Activated T-cell treated with anti-CD3 and anti-CD28 coated beads, Interleukin-2, amount 50 U/mL, for 4 hours (primary cell): ENCODE data around the gene ADAMTS1. TPM values are rescaled to one million over a fixed set of nuclear protein-coding genes. Genes with fewer than 3 reads are reported as not detected.

Experiments
- ATAC-seq, 2 donors: fragments of 200-7000 bp; cut with Tn5 transposase; one replicate each; pipeline ENCODE4 v1.10.0; 2021
- DNase-seq: peaks from one replicate; pipeline ENCODE4 v3.0.0-alpha.2; 2020
- H3K27me3 Mint-ChIP-seq: one replicate; pipeline ENCODE4 v1.8.0; 2021; ENCODE audit warnings: low read depth, mixed read lengths
- H3K36me3 Mint-ChIP-seq: one replicate; pipeline ENCODE4 v1.8.0; 2022; ENCODE audit warnings: mixed read lengths; ENCODE audit not compliant: insufficient read depth
- H3K4me1 Mint-ChIP-seq: one replicate; pipeline ENCODE4 v1.8.0; 2021; ENCODE audit warnings: low read depth, mixed read lengths
- H3K4me3 Mint-ChIP-seq: one replicate; pipeline ENCODE4 v1.8.0; 2021; ENCODE audit warnings: mild to moderate bottlenecking, moderate library complexity, mixed read lengths
- H3K9me3 Mint-ChIP-seq: one replicate; pipeline ENCODE4 v1.8.0; 2021; ENCODE audit warnings: mixed read lengths
- total RNA-seq, 3 donors: library from RNA; stranded (reverse); gene quantifications; one replicate each; pipeline ENCODE4 v1.2.1, GENCODE V29; 2021

The ADAMTS1 gene
- total RNA-seq, 3 donors from 2014 or later: 0.38 to 1.1 (median 1.0) TPM

DNA sequence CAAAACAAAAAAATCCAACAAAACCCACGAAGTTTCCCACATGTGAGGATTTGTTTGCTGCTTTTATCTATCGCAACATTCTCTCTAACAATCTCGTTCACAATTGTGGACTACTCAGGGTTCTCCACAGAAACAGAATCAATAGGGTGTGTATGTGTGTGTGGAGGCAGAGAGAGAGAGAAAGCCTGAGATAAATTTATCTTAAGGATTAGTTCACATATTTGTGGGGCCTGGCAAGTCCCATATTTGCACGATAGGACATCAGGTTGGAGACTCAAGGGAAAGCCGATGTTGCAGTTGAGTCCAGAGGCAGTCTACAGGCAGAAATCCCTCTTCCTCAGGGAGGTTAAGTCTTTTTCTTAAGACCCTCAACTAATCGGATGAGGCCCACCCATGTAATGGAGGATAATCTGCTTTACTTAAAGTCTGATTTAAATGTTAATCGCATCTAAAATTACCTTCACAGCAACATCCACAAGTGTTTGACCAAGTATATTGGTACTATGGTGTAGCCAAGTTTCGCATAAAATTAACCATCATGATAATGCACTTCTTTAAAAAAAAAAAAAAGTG is 31.7 kb downstream of the ADAMTS1 start:
- no peaks in the 10 kb centered on the region for H3K36me3 Mint-ChIP-seq
- DNase-seq: no peak
- H3K9me3 Mint-ChIP-seq: no peaks in the 10 kb centered on the region
- no peak for ATAC-seq
- no peaks in the 10 kb centered on the region for H3K27me3 Mint-ChIP-seq
- H3K4me3 Mint-ChIP-seq: no peak overlapping the region
- no peaks in the 10 kb centered on the region for H3K4me1 Mint-ChIP-seq

GRCh38 chr21:26812173-26812572 is 33.0 kb downstream of the ADAMTS1 start:
- no peak for ATAC-seq
- H3K4me1 Mint-ChIP-seq: no peaks in the 10 kb centered on the region
- H3K27me3 Mint-ChIP-seq: no peaks in the 10 kb centered on the region
- H3K36me3 Mint-ChIP-seq: no peaks in the 10 kb centered on the region
- no peak overlapping the region for H3K4me3 Mint-ChIP-seq
- DNase-seq: no peak
- peaks cover under 1% of the 10 kb centered on the region for H3K9me3 Mint-ChIP-seq

GRCh38 chr21:26811482-26811881 is 33.7 kb downstream of the ADAMTS1 start:
- no peaks in the 10 kb centered on the region for H3K4me1 Mint-ChIP-seq

DNA sequence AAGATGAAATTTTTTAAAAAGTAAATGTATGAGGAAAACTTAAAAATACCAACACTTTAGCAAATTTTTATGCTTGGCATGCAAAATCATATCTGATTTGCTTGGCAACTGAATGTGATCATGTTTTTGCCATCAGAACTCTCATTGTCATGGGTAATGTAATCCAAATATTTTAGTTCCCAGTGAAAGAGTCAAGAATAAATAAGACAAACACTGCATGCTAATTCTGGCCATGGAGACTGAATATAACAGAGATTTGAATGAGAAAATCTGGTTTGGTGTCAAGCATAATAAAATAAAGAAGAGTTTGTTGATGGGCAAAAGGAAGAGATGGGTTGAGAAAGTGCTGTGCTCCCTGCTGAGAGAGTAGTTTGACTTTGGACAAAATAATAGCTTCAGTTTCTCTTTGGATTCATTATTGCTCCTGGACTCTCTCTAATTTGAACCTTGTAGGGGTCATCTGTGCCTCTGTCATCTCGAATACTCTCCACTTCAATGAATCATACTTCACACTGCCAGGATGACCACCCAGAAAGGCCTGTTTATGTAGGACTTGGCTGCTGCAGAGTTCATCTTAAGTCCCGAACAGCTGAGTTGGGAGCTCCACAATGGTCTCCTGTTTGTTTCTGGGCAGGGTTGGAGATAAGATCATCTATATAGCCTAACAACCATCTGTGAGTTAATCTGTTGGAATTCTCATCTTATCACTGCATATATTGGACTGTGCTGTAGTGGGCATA is 34.4 kb downstream of the ADAMTS1 start:
- no peak for ATAC-seq
- no peak for DNase-seq
- no peaks in the 10 kb centered on the region for H3K36me3 Mint-ChIP-seq
- no peak overlapping the region for H3K4me3 Mint-ChIP-seq
- no peaks in the 10 kb centered on the region for H3K27me3 Mint-ChIP-seq
- peaks cover 5% of the 10 kb centered on the region for H3K9me3 Mint-ChIP-seq
- no peaks in the 10 kb centered on the region for H3K4me1 Mint-ChIP-seq

More at GRCh38 chr21:26811482-26811881, 33.7 kb downstream of the ADAMTS1 start:
- ATAC-seq: no peak
- Mint-ChIP-seq H3K9me3 (peaks cover 5% of the 10 kb centered on the region), H3K4me3 (no peak overlapping the region), H3K36me3 (no peaks in the 10 kb centered on the region), H3K27me3 (no peaks in the 10 kb centered on the region)
- DNase-seq: no peak

DNA sequence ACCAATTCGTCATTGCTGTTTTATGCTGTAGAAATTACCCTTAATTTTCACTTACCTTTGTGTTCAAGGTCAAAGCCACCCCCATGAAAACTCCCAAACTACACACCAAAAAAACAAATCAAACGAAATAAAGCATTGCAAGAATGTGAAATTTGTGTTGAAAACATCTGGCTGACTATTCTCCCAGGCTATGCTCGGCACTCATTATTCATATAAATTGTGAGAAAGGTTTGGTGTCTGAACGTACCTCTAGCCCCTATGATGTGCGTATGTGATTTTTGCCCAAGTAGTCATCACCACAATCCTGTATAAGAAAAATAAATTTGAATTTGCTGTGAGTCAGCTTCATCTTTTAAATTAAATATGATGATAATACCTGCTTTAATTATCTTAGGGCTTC is 34.9 kb downstream of the ADAMTS1 start:
- no peaks in the 10 kb centered on the region for H3K36me3 Mint-ChIP-seq
- H3K27me3 Mint-ChIP-seq: no peaks in the 10 kb centered on the region
- no peak overlapping the region for H3K4me3 Mint-ChIP-seq
- DNase-seq: no peak
- H3K9me3 Mint-ChIP-seq: peaks cover 5% of the 10 kb centered on the region
- no peaks in the 10 kb centered on the region for H3K4me1 Mint-ChIP-seq
- ATAC-seq: no peak

DNA sequence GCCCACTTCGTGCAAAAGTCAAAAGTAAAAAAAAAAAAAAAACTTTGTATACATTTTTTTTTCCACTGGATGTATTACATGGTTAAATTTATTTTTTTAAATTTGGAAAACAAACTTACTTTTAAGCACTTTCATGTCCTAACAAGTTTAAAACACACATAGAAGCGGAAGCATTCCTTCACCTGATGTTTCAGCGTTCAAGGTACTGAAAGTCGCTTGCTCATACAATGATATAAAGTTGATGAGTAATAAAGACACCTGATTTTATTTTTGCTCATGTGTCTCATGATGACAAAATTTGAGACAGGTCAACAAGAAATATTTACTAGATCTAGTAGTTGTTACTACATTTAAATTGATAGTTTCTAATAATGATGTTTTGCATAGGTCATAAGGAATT is 35.5 kb downstream of the ADAMTS1 start:
- Mint-ChIP-seq H3K36me3 (no peaks in the 10 kb centered on the region), H3K27me3 (no peaks in the 10 kb centered on the region), H3K4me3 (no peak overlapping the region), H3K9me3 (peaks cover 5% of the 10 kb centered on the region), H3K4me1 (no peaks in the 10 kb centered on the region)
- DNase-seq (no peak), ATAC-seq (no peak)

DNA sequence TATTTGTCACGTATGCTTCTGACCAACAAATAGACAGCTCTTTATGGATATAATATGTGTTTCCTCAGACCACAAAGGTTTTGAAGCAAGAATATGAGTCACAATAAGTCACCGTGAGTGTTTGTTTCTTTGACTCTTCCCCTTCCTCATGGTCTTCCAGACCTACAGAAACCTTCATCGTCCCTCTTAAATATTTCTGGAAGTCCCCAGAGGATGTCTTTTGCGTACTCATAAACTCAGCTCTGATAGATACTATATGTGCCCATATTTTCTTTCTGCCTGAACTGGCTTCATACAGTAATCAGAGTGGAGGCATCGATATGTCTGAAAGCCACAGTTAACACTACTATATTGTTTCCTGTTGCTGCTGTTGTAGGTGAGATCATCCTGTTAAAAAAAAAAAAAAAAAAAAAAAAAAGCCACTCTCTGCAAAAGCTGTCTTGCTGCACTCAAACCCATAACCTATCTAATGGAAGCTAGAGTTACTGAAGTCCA is 38.4 kb downstream of the ADAMTS1 start:
- Mint-ChIP-seq H3K36me3 (no peaks in the 10 kb centered on the region), H3K4me1 (no peaks in the 10 kb centered on the region), H3K9me3 (peaks cover 5% of the 10 kb centered on the region), H3K27me3 (no peaks in the 10 kb centered on the region), H3K4me3 (no peak overlapping the region)
- ATAC-seq (no peak), DNase-seq (no peak)

- Mint-ChIP-seq H3K9me3 (peaks cover 5% of the 10 kb centered on the region), H3K27me3 (no peaks in the 10 kb centered on the region), H3K36me3 (no peaks in the 10 kb centered on the region), H3K4me1 (no peaks in the 10 kb centered on the region), H3K4me3 (no peak overlapping the region)
- ATAC-seq (no peak), DNase-seq (no peak)
These were observed 40.2 kb downstream of the ADAMTS1 start for GRCh38 chr21:26804895-26805609.

DNA sequence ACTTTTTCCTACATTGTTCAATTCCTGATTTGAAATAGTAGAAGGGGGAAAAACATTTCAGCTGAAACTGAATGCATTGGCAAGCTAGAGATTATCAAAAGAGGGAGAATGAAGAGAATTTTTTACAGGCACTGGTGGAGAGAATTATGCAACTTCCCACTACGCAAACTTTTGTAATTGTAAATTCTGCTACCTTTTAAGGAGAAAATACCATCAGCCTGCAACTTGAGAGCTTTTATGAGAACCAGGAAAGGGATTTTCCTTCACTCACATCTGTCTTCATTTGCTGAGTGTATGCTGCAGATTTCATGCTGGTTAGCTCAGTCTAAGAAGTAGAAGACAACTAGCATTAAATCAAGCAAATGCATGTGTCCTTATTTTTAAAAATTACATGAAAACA is 43.7 kb downstream of the ADAMTS1 start:
- Mint-ChIP-seq H3K36me3 (no peaks in the 10 kb centered on the region), H3K27me3 (peaks cover 4% of the 10 kb centered on the region), H3K4me3 (no peak overlapping the region), H3K9me3 (no peaks in the 10 kb centered on the region), H3K4me1 (no peaks in the 10 kb centered on the region)
- ATAC-seq: no peak
- DNase-seq: no peak

DNA sequence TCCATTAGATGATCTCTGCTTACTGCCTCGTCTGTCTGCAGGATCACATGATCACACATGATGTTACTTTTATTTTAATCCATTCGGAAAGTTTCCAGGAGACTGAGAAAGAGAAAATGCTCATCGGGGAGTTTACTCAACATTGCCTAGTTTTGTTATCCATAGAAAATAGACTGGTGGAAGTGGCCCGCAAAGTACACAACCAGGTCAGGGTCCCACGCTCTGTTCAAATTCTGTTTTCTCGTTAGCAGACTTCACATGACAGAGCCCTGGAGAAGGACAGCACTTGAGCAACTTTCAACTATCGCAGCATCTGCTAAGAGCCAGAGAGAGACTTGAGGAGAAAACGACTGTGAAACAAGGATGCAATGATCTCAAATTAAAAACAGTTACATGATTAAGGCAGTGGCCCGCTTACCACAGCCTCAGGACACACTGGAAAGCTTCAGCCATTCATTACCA is 44.2 kb downstream of the ADAMTS1 start:
- ATAC-seq (no peak), DNase-seq (no peak)
- Mint-ChIP-seq H3K36me3 (no peaks in the 10 kb centered on the region), H3K4me1 (no peaks in the 10 kb centered on the region), H3K4me3 (no peak overlapping the region), H3K9me3 (no peaks in the 10 kb centered on the region), H3K27me3 (peaks cover 4% of the 10 kb centered on the region)

- ATAC-seq: no peak
- Mint-ChIP-seq H3K27me3 (peaks cover 4% of the 10 kb centered on the region), H3K4me3 (no peak overlapping the region), H3K9me3 (no peaks in the 10 kb centered on the region), H3K36me3 (no peaks in the 10 kb centered on the region), H3K4me1 (no peaks in the 10 kb centered on the region)
- no peak for DNase-seq
These were observed 44.8 kb downstream of the ADAMTS1 start for GRCh38 chr21:26800455-26800854.

- Mint-ChIP-seq H3K4me3 (no peak overlapping the region), H3K4me1 (no peaks in the 10 kb centered on the region), H3K27me3 (peaks cover 4% of the 10 kb centered on the region), H3K36me3 (no peaks in the 10 kb centered on the region), H3K9me3 (no peaks in the 10 kb centered on the region)
- ATAC-seq (no peak), DNase-seq (no peak)
These were observed 45.2 kb downstream of the ADAMTS1 start for GRCh38 chr21:26800001-26800400.

- Mint-ChIP-seq H3K27me3 (peaks cover 4% of the 10 kb centered on the region), H3K4me3 (no peak overlapping the region), H3K4me1 (no peaks in the 10 kb centered on the region), H3K36me3 (no peaks in the 10 kb centered on the region), H3K9me3 (no peaks in the 10 kb centered on the region)
- no peak for ATAC-seq
- DNase-seq: no peak
These were observed 46.1 kb downstream of the ADAMTS1 start for GRCh38 chr21:26798856-26799751.

- Mint-ChIP-seq H3K27me3 (peaks cover 7% of the 10 kb centered on the region), H3K4me3 (no peak overlapping the region), H3K36me3 (no peaks in the 10 kb centered on the region), H3K4me1 (no peaks in the 10 kb centered on the region), H3K9me3 (peaks cover 10% of the 10 kb centered on the region)
- ATAC-seq: no peak
- DNase-seq: no peak
These were observed 47.2 kb downstream of the ADAMTS1 start for GRCh38 chr21:26797878-26798456.
